Measurements from ENCODE around the gene RAPSN. TPM values are rescaled to one million over a fixed set of nuclear protein-coding genes. Genes with fewer than 3 reads are reported as not detected.
"Not testable (repeated sequence)": the region's sequence is repeated elsewhere in the genome, so short reads cannot be mapped to it uniquely, and the experiment has no call there.

Gene RAPSN
- total RNA-seq, 2 experiments from 2014 or later = 0.48 to 0.50 TPM

DNA sequence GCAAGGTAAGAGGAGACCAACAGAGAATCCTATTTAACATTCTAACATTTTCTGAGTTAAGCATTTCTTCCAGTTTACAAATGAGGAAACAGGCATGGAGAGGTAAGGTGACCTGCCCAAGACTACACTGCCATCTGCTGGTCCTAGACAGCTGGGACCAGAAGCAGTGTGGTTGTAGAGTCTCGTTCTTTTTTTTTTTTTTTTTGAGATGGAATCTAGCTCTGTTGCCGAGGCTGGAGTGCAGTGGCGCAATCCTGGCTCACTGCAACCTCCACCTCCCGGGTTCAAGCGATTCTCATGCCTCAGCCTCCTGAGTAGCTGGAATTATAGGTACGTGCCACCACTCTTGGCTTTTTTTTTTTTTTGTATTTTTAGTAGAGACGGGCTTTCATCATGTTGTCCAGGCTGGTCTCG is 5.3 kb upstream of the RAPSN start:
- POLR2A ChIA-PET = not testable (repeated sequence)
- CTCF ChIA-PET = interaction anchor here (0.6 to 2.1 kb wide), 15 partner anchors 8 to 396 kb away, joined by 3 to 10 read pairs (median 3); partner anchors contain the start of genes ACP2 and PSMC3

DNA sequence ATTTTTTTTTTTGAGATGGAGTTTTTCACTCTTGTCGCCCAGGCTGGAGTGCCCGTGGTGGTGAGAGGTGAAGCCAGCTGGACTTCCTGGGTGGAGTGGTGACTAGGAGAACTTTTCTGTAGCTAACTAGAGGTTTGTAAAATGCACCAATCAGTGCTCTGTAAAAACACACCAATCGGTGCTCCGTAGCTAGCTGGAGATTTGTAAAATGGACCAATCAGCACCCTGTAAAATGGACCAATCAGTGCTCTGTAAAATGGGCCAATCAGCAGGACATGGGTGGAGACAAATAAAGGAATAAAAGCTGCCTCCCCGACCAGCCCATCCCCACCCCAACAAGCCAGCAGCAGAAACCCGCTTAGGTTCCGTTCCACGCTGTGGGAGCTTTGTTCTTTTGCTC is 4.4 kb upstream of the RAPSN start:
- H3K4me1 Mint-ChIP-seq = peaks cover 5% of the 10 kb centered on the region
- no peaks in the 10 kb centered on the region for H3K27me3 Mint-ChIP-seq
- peaks cover 3% of the 10 kb centered on the region for H3K36me3 Mint-ChIP-seq (ENCODE audit: low read depth)
- POLR2A ChIA-PET = no interaction called here
- DNase-seq = no peak
- no peaks in the 10 kb centered on the region for H3K9me3 Mint-ChIP-seq
- H3K27ac Mint-ChIP-seq = peak overlapping the region; percentile 2
- CTCF ChIA-PET = interaction anchor here (0.6 to 2.1 kb wide), 5 partner anchors 11 to 397 kb away, joined by 3 to 10 read pairs (median 4); no protein-coding TSS in a partner anchor
- no peak overlapping the region for H3K4me3 Mint-ChIP-seq

More for the DNA sequence above, 5.3 kb upstream of the RAPSN start:
- H3K36me3 Mint-ChIP-seq (ENCODE audit: low read depth); H3K9me3 Mint-ChIP-seq; H3K27me3 Mint-ChIP-seq; H3K27ac Mint-ChIP-seq; H3K4me1 Mint-ChIP-seq; H3K4me3 Mint-ChIP-seq: not testable (repeated sequence)
- peak; percentile 83 for DNase-seq

DNA sequence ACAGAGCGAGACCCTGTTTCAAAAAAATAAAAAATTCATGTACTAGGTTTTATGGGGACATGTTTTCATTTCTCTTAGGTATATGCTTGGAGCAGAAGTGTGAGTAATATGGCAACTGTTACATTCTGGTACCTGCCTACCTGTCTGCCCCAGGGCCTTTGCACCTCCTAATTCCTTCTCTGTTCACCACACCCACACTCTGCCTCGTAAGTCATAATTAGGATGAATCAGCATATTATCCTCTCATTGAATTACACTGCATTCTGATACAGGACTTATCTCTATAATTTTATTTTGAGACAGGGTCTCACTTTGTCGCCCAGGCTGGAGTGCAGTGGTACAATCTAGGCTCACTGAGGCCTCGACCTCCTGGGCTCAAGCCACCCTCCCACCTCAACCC is 3.1 kb upstream of the RAPSN start:
- CTCF ChIA-PET = interaction anchor here (1.1 kb wide), 1 partner anchor 11 kb away, joined by 3 read pairs; no protein-coding TSS in a partner anchor

DNA sequence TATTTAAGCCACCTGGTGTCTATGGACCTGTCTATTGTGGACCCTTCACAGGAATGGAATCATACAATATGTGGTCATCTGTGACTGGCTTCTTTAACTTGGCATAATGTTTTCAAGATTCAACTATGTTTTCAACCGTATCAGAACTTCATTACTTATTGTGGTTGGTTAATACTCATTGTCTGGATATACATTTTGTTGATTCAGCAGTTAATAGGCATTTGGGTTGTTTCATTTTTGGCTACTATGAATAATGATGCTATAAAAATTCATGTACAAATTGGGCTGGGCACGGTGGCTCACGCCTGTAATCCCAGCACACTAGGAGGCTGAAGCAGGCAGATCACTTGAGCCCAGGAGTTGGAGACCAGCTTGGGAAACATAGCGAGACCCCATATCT is 2.5 kb upstream of the RAPSN start:
- Mint-ChIP-seq H3K27ac (no peak overlapping the region), H3K4me1 (peaks cover 5% of the 10 kb centered on the region), H3K9me3 (no peaks in the 10 kb centered on the region), H3K27me3 (no peaks in the 10 kb centered on the region), H3K36me3 (ENCODE audit: low read depth) (peaks cover 3% of the 10 kb centered on the region), H3K4me3 (no peak overlapping the region)
- CTCF ChIA-PET = interaction anchor here (1.1 kb wide), 1 partner anchor 10 kb away, joined by 3 read pairs; no protein-coding TSS in a partner anchor
- DNase-seq = no peak
- POLR2A ChIA-PET = no interaction called here

More for the DNA sequence above, 3.1 kb upstream of the RAPSN start:
- Mint-ChIP-seq H3K27ac (no peak overlapping the region), H3K4me3 (no peak overlapping the region), H3K27me3 (no peaks in the 10 kb centered on the region), H3K36me3 (ENCODE audit: low read depth) (peaks cover 3% of the 10 kb centered on the region), H3K9me3 (no peaks in the 10 kb centered on the region), H3K4me1 (peaks cover 5% of the 10 kb centered on the region)
- POLR2A ChIA-PET = no interaction called here
- no peak for DNase-seq

DNA sequence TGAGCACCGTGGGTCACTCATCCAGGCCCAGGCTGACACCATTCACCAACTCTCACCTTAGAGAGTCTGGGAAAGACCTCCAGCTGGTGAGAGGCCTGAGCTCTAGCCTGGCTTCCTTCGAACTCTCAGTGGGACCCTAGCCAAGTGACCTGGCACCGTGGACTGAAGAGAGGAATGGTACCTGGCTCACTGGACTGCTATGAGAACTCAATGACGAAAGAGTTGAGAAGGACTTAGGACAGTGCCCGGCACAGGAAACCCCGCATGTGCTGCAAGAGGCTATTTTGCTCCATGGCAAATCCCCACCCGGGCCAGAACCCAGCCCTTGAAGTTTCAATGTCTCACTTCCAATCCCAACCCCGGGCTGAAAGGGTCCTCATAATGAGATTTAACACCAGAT is 605 bp upstream of the RAPSN start:
- H3K27me3 Mint-ChIP-seq = no peaks in the 10 kb centered on the region
- no peak overlapping the region for H3K27ac Mint-ChIP-seq
- DNase-seq = no peak
- CTCF ChIA-PET = interaction anchor here (0.6 to 1.5 kb wide), 4 partner anchors 12 to 240 kb away, joined by 3 to 5 read pairs (median 4); no protein-coding TSS in a partner anchor
- no peak overlapping the region for H3K4me3 Mint-ChIP-seq
- POLR2A ChIA-PET = no interaction called here
- H3K4me1 Mint-ChIP-seq = peaks cover 5% of the 10 kb centered on the region
- no peaks in the 10 kb centered on the region for H3K9me3 Mint-ChIP-seq
- H3K36me3 Mint-ChIP-seq (ENCODE audit: low read depth) = peaks cover 3% of the 10 kb centered on the region

DNA sequence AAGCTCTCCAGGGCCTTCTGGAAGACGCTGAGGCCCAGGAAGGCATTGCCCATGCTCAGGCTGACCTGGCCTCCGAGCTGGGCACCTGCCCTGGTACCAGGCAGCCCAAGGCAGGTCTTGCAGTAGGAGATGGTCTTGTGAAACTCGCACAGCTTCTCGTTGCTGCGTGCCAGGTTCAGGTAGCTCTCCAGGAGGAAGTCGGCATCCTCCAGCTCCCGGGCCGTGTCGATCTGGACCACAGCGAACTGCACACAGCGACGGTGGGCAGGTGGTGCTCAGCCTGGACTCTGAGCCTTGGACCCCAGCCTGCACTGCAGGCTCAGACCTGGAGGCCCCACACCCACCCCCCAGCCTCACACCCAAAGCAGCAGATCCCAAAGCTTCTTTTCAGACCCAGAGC is 1.0 kb downstream of the RAPSN start:
- CTCF ChIA-PET = interaction anchor here (1.0 to 1.2 kb wide), 3 partner anchors 13 to 105 kb away, joined by 3 to 4 read pairs (median 3); partner anchors contain the start of gene CELF1
- Mint-ChIP-seq H3K27me3 (no peaks in the 10 kb centered on the region), H3K36me3 (ENCODE audit: low read depth) (no peaks in the 10 kb centered on the region)

DNA sequence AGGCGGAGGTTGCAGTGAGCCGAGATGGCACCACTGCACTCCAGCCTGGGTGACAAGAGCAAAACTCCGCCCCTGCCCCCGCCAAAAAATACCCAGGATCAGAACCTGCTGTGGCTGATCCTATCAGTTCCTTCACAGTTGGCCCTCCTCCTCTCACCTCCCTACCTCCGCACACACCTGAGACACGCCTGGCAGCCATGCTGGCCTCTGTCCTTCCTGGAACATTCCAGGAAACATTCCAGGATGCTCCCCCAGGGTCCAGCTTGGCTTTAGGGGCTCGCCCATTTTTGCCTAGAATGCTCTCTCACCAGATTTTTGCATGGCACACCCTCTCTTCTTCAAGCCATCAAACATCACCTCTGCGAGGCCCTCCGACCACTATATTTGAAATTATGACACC is 2.1 kb downstream of the RAPSN start:
- peaks cover 6% of the 10 kb centered on the region for H3K4me1 Mint-ChIP-seq
- no peak overlapping the region for H3K4me3 Mint-ChIP-seq
- H3K9me3 Mint-ChIP-seq = no peaks in the 10 kb centered on the region
- H3K27me3 Mint-ChIP-seq = no peaks in the 10 kb centered on the region
- no peak overlapping the region for H3K27ac Mint-ChIP-seq
- DNase-seq = no peak
- H3K36me3 Mint-ChIP-seq (ENCODE audit: low read depth) = no peaks in the 10 kb centered on the region
- ChIA-PET POLR2A (no interaction called here), CTCF (no interaction called here)

More for the DNA sequence above, 1.0 kb downstream of the RAPSN start:
- H3K27ac Mint-ChIP-seq = no peak overlapping the region
- no peak for DNase-seq
- no peaks in the 10 kb centered on the region for H3K9me3 Mint-ChIP-seq
- no peak overlapping the region for H3K4me3 Mint-ChIP-seq
- H3K4me1 Mint-ChIP-seq = peaks cover 5% of the 10 kb centered on the region
- POLR2A ChIA-PET = no interaction called here

DNA sequence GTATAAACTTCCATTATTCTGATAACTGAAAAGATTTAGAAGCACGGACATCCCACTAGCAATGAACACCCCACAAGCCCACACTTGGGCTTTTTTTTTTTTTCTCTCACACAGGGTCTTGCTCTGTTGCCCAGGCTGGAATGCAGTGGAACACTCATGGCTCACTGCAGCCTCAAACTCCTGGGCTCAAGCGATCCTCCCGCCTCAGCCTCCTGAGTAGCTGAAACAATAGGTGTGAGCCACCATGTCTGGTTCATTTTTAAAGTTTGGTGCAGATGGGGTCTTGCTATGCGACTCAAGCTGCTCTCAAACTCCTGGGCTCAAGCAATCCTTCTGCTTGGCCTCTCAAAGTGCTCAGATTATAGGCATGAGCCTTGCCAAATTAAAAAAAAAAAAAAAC is 3.1 kb downstream of the RAPSN start:
- POLR2A ChIA-PET = no interaction called here

DNA sequence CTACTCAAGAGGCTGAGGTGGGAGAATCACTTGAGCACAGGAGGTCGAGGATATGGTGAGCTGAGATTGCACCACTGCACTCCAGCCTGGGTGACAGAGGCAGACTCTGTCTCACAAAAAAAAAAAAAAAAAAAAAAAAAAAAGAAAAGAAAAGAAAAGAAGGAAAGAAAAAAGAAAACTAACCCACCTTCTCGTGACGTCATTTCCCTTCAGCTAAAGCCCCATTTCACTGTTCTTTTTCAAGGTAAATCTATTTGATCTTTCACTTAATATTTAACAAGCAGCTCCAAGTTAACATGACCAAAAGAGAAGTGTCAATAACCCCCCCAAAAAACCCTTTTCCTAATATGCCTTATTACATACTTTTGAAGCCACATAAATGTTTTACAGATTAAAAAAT is 5.1 kb downstream of the RAPSN start:
- Mint-ChIP-seq H3K36me3 (ENCODE audit: low read depth) (no peaks in the 10 kb centered on the region), H3K4me1 (peaks cover 6% of the 10 kb centered on the region), H3K27ac (no peak overlapping the region), H3K4me3 (no peak overlapping the region), H3K27me3 (no peaks in the 10 kb centered on the region), H3K9me3 (no peaks in the 10 kb centered on the region)
- ChIA-PET CTCF (interaction anchor here (0.5 to 0.7 kb wide), 2 partner anchors 142 to 409 kb away, joined by 4 read pairs; no protein-coding TSS in a partner anchor), POLR2A (interaction anchor here (0.7 kb wide), 1 partner anchor 55 kb away, joined by 3 read pairs; no protein-coding TSS in a partner anchor)
- no peak for DNase-seq

More for the DNA sequence above, 3.1 kb downstream of the RAPSN start:
- H3K27ac Mint-ChIP-seq = no peak overlapping the region
- peaks cover 6% of the 10 kb centered on the region for H3K4me1 Mint-ChIP-seq
- CTCF ChIA-PET = interaction anchor here (0.6 to 0.8 kb wide), 3 partner anchors 34 to 1674 kb away, joined by 3 read pairs; no protein-coding TSS in a partner anchor
- H3K36me3 Mint-ChIP-seq (ENCODE audit: low read depth) = no peaks in the 10 kb centered on the region
- DNase-seq = no peak
- no peaks in the 10 kb centered on the region for H3K27me3 Mint-ChIP-seq
- H3K9me3 Mint-ChIP-seq = no peaks in the 10 kb centered on the region
- no peak overlapping the region for H3K4me3 Mint-ChIP-seq

DNA sequence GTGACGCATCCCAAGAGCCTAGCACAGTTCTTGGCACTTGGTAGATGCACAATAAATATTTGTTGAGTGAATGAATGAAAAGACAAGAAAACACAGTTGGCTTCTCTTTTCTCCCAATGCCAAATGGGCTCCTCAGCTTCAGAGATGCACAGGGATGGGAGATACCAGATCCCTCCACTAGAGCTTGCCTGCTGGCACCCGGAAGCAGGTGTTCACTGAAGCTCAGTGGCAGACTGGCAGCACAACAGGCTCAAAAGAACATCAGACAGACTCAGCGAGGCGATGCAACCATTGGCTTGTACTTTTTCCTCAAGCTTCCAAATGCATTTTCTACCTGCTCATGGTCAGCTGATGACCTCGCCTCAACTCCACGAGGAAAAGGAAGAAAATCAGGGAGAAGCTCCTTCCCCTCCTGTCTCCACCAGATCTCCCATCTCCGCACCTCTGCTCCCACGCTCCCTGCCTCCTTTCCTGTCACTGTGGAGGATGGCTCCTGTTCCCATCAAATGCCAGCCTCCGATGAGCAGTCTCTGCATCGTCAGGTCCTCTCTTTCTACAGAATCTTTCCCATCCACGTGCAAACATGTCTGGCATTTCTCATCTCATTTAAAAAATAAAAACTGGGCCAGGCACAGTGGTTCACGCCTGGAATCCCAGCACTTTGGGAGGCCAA is 5.8 kb downstream of the RAPSN start:
- Mint-ChIP-seq H3K27ac (no peak overlapping the region), H3K27me3 (no peaks in the 10 kb centered on the region), H3K36me3 (ENCODE audit: low read depth) (no peaks in the 10 kb centered on the region), H3K4me1 (peaks cover 6% of the 10 kb centered on the region), H3K4me3 (no peak overlapping the region), H3K9me3 (no peaks in the 10 kb centered on the region)
- POLR2A ChIA-PET = interaction anchor here (0.7 kb wide), 1 partner anchor 56 kb away, joined by 3 read pairs; no protein-coding TSS in a partner anchor
- CTCF ChIA-PET = no interaction called here
- DNase-seq = no peak

DNA sequence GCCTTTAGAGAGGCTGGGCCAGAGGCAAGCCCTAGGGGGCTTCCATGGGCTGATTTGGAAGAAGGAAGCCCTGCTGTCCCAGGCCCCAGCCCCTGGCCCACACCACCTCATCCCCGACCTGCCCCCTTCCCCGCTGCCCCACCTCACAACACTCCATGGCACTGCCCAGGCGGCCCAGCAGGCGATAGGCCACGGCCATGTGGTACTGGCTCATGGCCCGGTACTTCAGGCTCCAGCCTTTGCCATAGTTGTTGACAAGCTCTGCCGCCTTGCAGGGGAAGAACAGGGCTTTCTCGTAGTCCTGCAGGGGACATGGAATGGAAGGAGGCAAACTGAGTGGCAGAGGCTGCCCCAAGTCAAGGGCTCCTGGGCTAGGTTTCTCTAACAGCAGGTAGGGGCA is 6.4 kb downstream of the RAPSN start:
- no peaks in the 10 kb centered on the region for H3K27me3 Mint-ChIP-seq
- CTCF ChIA-PET = no interaction called here
- POLR2A ChIA-PET = no interaction called here
- DNase-seq = no peak
- H3K27ac Mint-ChIP-seq = no peak overlapping the region
- H3K9me3 Mint-ChIP-seq = no peaks in the 10 kb centered on the region
- no peaks in the 10 kb centered on the region for H3K36me3 Mint-ChIP-seq (ENCODE audit: low read depth)
- H3K4me1 Mint-ChIP-seq = peaks cover 6% of the 10 kb centered on the region
- no peak overlapping the region for H3K4me3 Mint-ChIP-seq

DNA sequence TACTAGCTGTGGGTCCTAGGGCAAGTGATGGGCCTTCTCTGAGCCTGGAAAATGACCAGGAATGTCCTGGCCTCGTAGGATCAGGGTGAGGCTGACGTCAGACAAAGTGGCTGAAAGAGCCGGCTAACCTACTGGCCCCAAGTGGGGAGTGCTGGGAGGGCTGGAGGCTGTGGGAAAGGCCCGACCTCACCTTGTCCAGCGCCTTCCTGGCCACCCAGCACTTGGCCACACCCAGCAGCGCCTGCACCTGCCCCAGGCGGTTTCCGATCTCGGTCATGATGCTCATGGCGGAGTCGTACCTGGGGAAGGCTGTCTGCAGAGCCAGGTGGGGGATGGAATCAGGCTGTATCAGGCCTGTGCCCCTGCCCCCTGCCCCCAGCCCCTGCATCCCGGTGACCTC is 7.5 kb downstream of the RAPSN start:
- Mint-ChIP-seq H3K27me3 (no peaks in the 10 kb centered on the region), H3K36me3 (ENCODE audit: low read depth) (no peaks in the 10 kb centered on the region), H3K4me3 (no peak overlapping the region), H3K9me3 (no peaks in the 10 kb centered on the region), H3K4me1 (peaks cover 6% of the 10 kb centered on the region), H3K27ac (no peak overlapping the region)
- DNase-seq = no peak
- ChIA-PET POLR2A (no interaction called here), CTCF (interaction anchor here (0.9 to 1.2 kb wide), 3 partner anchors 11 to 53 kb away, joined by 3 to 4 read pairs (median 3); no protein-coding TSS in a partner anchor)

DNA sequence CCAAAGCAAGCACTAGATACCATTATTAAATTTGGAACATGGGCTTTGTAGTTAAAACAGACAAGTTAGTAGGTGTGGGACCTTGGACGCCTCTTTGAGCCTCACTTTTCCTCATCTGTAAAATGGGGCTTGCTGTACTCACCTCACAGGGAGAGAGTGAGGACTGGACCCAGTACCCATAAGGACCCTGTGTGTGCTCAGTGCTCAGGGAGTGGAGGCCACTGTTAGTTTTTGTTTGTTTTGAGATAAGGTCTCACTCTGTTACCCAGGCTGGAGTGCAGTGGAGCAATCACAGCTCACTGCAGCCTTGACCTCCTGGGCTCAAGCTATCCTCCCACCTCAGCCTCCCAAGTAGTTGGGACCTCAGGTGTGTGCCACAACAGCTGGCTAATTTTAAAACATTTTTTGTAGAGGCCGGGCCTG is 8.9 kb downstream of the RAPSN start:
- Mint-ChIP-seq H3K27me3 (no peaks in the 10 kb centered on the region), H3K36me3 (ENCODE audit: low read depth) (no peaks in the 10 kb centered on the region), H3K9me3 (no peaks in the 10 kb centered on the region), H3K4me1 (peaks cover 6% of the 10 kb centered on the region), H3K4me3 (no peak overlapping the region), H3K27ac (no peak overlapping the region)
- no peak for DNase-seq
- POLR2A ChIA-PET = no interaction called here
- CTCF ChIA-PET = interaction anchor here (0.9 to 1.2 kb wide), 2 partner anchors 13 to 96 kb away, joined by 3 to 5 read pairs; partner anchors contain the start of gene PSMC3
